ENCODE results near the gene KDM7A.
A peak's percentile ranks its signal among the peaks of the same experiment; 100 is the strongest.
"Not testable (repeated sequence)": the region's sequence is repeated elsewhere in the genome, so short reads cannot be mapped to it uniquely, and the experiment has no call there.

KDM7A gene

GRCh38 chr7:140176811-140177702 is at the start of gene KDM7A:
KDM7A (minus strand) TSS chr7:140176983; CDS start chr7:140176937, 46 bp downstream.
- peak; percentile 79 for DNase-seq (ENCODE audit: low read depth)

- no peak for DNase-seq (ENCODE audit: low read depth)
Measured at GRCh38 chr7:140225562-140226249, 48.9 kb upstream of the KDM7A start.

GRCh38 chr7:140223515-140224221 is 46.9 kb upstream of the KDM7A start:
- DNase-seq (ENCODE audit: low read depth) = no peak

GRCh38 chr7:140222814-140223213 is 46.0 kb upstream of the KDM7A start:
- no peak for DNase-seq (ENCODE audit: low read depth)

- no peak for DNase-seq (ENCODE audit: low read depth)
Measured at GRCh38 chr7:140219672-140220524, 43.1 kb upstream of the KDM7A start.

- no peak for DNase-seq (ENCODE audit: low read depth)
Measured at GRCh38 chr7:140218656-140219055, 41.9 kb upstream of the KDM7A start.

GRCh38 chr7:140217750-140218501 is 41.1 kb upstream of the KDM7A start:
- DNase-seq (ENCODE audit: low read depth) = no peak

GRCh38 chr7:140215281-140215680 is 38.5 kb upstream of the KDM7A start:
- DNase-seq (ENCODE audit: low read depth) = no peak

- DNase-seq (ENCODE audit: low read depth) = no peak
Measured at GRCh38 chr7:140214075-140214684, 37.4 kb upstream of the KDM7A start.

- no peak for DNase-seq (ENCODE audit: low read depth)
Measured at GRCh38 chr7:140213684-140214074, 36.9 kb upstream of the KDM7A start.

GRCh38 chr7:140212100-140212881 is 35.5 kb upstream of the KDM7A start:
- no peak for DNase-seq (ENCODE audit: low read depth)

GRCh38 chr7:140211698-140212097 is 34.9 kb upstream of the KDM7A start:
- no peak for DNase-seq (ENCODE audit: low read depth)

- no peak for DNase-seq (ENCODE audit: low read depth)
Measured at GRCh38 chr7:140209866-140210609, 33.3 kb upstream of the KDM7A start.

GRCh38 chr7:140206616-140207389 is 30.0 kb upstream of the KDM7A start:
- no peak for DNase-seq (ENCODE audit: low read depth)

- DNase-seq (ENCODE audit: low read depth) = no peak
Measured at GRCh38 chr7:140205600-140205999, 28.8 kb upstream of the KDM7A start.

- DNase-seq (ENCODE audit: low read depth) = no peak
Measured at GRCh38 chr7:140203556-140203955, 26.8 kb upstream of the KDM7A start.

GRCh38 chr7:140202942-140203341 is 26.2 kb upstream of the KDM7A start:
- not testable (repeated sequence) for DNase-seq (ENCODE audit: low read depth)

- no peak for DNase-seq (ENCODE audit: low read depth)
Measured at GRCh38 chr7:140201393-140201792, 24.6 kb upstream of the KDM7A start.

Data from stimulated activated CD8-positive, alpha-beta memory T cell treated with anti-CD3 and anti-CD28 coated beads, Interleukin-12 subunit alpha, Interleukin-12 subunit beta, amount 100 ng/mL, for 1 hour (primary cell).